GM21447 (cell line): ENCODE measurements around the gene SHFL.

Experiments
- ATAC-seq: cut with Tn5 transposase; IDR thresholded peaks from one replicate; pipeline ENCODE4 v1.9.1; 2021; ENCODE audit not compliant: unreplicated experiment

SHFL gene

GRCh38 chr19:10126213-10126639 lies 40.1 kb downstream of the SHFL start:
- no peak for ATAC-seq

GRCh38 chr19:10132905-10133304 lies 46.8 kb downstream of the SHFL start:
- ATAC-seq, result no peak

DNA sequence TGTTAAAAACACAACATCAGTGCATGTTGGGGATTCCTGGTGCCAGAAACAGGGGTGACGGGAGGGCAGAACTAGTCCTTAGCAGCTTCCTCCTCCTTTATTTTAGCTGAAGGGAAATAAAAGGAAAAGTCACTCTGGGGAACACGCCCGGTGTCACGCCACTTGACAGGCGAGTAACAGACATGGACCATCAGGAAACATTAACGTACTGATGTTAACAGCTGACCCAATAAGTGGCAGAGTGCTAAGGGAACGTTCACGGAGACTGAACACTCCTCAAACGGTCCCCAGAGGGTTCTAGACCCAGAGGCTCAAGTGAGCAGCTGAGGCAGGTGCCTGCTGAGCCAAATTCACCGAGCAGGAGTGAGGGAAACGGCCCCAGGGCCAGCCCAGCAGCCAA lies 47.5 kb downstream of the SHFL start:
- ATAC-seq, result no peak

GRCh38 chr19:10134040-10134439 lies 47.9 kb downstream of the SHFL start:
- no peak for ATAC-seq

DNA sequence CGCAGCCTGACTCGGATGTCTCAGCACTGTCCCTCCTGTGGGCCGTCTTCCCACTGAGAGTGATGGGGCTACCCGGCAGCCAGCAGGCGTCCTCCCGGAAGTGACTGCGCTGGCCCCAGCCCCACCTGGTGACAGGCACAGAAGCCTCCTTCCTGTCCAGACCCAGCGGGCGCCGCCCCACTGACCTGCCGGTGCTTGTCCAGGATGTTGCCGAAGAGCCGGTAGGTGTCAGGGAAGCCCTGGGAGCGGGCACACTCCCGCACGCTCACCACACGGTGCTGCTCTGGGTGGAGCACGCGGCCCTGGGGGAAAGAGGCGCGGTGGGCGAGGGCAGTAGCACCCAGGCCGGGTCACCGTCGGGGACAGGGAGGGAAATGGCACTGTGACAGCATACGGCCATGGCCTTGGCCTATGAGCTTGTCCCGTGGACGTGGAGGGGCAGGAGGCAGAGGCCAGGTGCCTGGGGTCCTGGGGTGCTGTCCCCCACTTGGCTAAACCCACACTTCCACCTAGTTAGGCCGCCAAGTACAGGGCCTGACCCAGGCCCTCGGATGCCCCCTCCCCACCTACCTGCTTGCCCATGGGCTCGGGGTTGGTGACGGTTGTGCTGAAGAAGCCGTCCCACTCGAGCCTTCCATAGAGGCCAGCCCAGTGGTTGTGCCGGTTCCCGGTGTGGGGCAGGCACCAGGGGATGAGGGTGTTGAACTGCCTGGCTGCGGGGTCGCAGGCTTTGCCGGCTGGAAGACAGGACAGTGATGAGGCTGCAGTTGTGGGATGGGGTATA lies 49.6 kb downstream of the SHFL start:
- ATAC-seq, result no peak

- no peak for ATAC-seq
Measured at GRCh38 chr19:10136936-10137335, 50.8 kb downstream of the SHFL start.

GRCh38 chr19:10137751-10138682 lies 51.9 kb downstream of the SHFL start:
- ATAC-seq, result no peak

DNA sequence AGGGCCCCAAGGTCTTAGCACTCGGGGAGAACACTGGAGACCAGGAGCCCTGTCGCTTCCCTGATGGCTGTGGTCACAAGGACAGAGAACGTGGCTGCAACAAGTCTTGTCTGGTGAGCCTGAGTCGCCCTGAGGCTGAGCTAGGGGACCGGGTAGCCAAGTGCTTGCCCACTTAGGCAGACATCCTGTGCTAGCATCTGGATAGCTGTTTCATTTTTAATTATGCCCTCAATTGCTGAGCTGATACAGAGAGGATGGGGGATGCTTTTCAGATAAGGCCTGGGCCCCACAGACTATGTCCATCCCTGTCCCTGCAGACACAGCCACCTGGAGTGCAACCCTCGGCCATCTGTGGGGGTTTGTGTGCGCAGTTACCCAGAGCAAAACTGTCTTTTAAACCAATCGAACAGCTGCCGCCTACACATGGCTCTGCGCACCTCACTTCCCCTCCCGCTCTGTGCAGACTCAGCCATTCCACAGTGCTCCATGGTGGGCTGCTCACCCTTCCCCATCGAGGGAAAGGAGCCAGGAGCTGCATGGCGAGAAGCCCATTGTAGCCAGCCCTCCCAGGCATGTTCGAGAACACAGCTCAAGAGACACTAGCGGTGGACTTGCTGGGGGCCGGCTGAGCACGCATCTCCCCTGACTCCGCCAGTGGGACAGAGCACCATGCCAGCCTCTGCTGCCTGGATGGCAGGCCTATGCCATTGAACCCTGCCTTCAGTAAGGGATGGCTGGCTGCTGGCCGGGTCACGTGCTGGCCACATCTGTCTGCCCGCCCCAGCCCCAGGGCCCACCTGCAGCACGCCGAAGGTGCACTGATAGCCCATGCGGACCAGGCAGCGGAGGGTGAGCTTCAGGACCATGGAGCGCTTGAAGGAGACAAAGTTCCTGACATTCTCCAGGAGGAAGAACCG lies 53.0 kb downstream of the SHFL start:
- no peak for ATAC-seq

DNA sequence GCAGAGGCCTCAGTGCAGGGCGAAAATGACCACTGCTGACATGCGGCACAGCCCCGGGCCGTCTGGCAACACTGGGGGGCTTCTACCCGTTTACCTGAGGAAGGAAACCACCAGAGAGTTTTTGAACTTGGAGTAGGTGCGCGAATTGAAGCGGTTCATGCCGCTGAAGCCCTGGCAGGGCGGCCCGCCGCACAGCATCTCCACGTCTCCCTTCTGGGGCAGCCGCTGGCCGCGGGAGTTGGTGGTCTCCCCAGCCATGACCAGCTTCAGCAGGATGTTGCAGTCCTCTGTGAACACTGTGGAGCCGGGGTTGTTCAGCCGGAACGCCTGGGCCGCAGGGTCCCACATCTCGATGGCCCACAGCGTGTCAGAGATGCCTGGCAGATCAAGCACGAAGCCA lies 53.8 kb downstream of the SHFL start:
- ATAC-seq, result no peak

- no peak for ATAC-seq
Measured at GRCh38 chr19:10141479-10141878, 55.4 kb downstream of the SHFL start.

DNA sequence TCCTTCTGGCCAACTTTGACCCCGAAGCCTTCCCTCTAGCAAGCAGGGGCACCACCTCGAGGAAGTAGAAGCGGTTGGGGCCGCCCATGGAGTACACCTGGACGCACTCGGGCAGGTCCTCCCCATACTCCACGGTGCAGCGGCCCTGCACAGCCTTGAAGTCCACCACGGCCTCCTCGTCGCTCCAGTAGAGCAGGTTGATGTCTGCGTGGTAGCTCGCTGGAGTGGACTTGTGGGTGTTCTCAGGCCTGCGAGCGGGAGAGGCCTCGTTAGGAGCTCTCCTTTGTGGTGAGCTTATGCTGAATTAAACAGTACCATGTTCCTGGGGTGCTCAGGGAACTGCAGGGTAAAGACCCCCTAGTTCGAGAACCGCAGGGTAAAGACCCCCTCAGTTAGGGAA lies 55.9 kb downstream of the SHFL start:
- no peak for ATAC-seq
